WI38 (cell line): ENCODE measurements around the gene CCDC27.

ENCODE experiments used
- H3K4me3 ChIP-seq: 2 replicates; pipeline ENCODE4 v1.5.1; 2011; ENCODE audit warnings: low read depth, mild to moderate bottlenecking, control low read depth, low read length
- CTCF ChIP-seq: IDR thresholded peaks from 2 replicates; pipeline ENCODE4 v1.5.1; 2012; ENCODE audit warnings: low read depth, mild to moderate bottlenecking, control low read depth, low read length

CCDC27 gene

GRCh38 chr1:3771108-3772026 is 19.1 kb downstream of the CCDC27 start:
- TF ChIP-seq CTCF: no peak
- peak overlapping the region; percentile 69 for H3K4me3 ChIP-seq

- TF ChIP-seq CTCF: no peak
Observed at GRCh38 chr1:3772027-3772714, 19.9 kb downstream of the CCDC27 start.

GRCh38 chr1:3772715-3773571 is 20.7 kb downstream of the CCDC27 start, which contains the start of gene SMIM1:
Gene SMIM1 (plus strand): TSS chr1:3772749. CDS start chr1:3775374, 2,625 bp downstream.
- H3K4me3 ChIP-seq: peak within 1 kb of the TSS; percentile 69
- TF ChIP-seq CTCF: no peak

More at GRCh38 chr1:3772027-3772714, 19.9 kb downstream of the CCDC27 start:
- peak overlapping the region; percentile 69 for H3K4me3 ChIP-seq

- no peak for TF ChIP-seq CTCF
- no peak overlapping the region for H3K4me3 ChIP-seq
Observed at GRCh38 chr1:3773572-3774275, 21.5 kb downstream of the CCDC27 start.

GRCh38 chr1:3774276-3774945 is 22.2 kb downstream of the CCDC27 start:
- no peak for TF ChIP-seq CTCF
- no peak overlapping the region for H3K4me3 ChIP-seq

- TF ChIP-seq CTCF: no peak
- H3K4me3 ChIP-seq: no peak overlapping the region
Observed at GRCh38 chr1:3774946-3775489, 22.8 kb downstream of the CCDC27 start.
